Islet precursor cell (in vitro differentiated cells): ENCODE results near the gene UBL7.
"Not testable (repeated sequence)": the region's sequence is repeated elsewhere in the genome, so short reads cannot be mapped to it uniquely, and the experiment has no call there.

Source experiments
- DNase-seq: peaks from one replicate; pipeline ENCODE4 v3.0.0-alpha.2; 2018

Gene UBL7

GRCh38 chr15:74460871-74461846 is at the start of gene UBL7:
Gene UBL7, minus strand, starts transcription at chr15:74461160. Its CDS starts 2,293 bp downstream, at chr15:74458867.
- DNase-seq: peak; percentile 99

GRCh38 chr15:74506515-74506840 is 45.5 kb upstream of the UBL7 start:
- no peak for DNase-seq

- DNase-seq: no peak
Measured at GRCh38 chr15:74505837-74506514, 45.0 kb upstream of the UBL7 start.

GRCh38 chr15:74504836-74505235 is 43.9 kb upstream of the UBL7 start:
- DNase-seq: no peak

GRCh38 chr15:74504418-74504817 is 43.5 kb upstream of the UBL7 start:
- no peak for DNase-seq

- DNase-seq: no peak
Measured at GRCh38 chr15:74502301-74502700, 41.3 kb upstream of the UBL7 start.

GRCh38 chr15:74500401-74500800 is 39.4 kb upstream of the UBL7 start:
- no peak for DNase-seq

- DNase-seq: no peak
Measured at GRCh38 chr15:74499366-74499765, 38.4 kb upstream of the UBL7 start.

- no peak for DNase-seq
Measured at GRCh38 chr15:74497584-74497983, 36.6 kb upstream of the UBL7 start.

GRCh38 chr15:74496648-74497047 is 35.7 kb upstream of the UBL7 start:
- no peak for DNase-seq

GRCh38 chr15:74490339-74490689 is 29.4 kb upstream of the UBL7 start:
- DNase-seq: no peak

GRCh38 chr15:74489518-74490338 is 28.8 kb upstream of the UBL7 start:
- DNase-seq: peak; percentile 74

GRCh38 chr15:74488776-74489175 is 27.8 kb upstream of the UBL7 start:
- DNase-seq: no peak

- DNase-seq: no peak
Measured at GRCh38 chr15:74482661-74483060, 21.7 kb upstream of the UBL7 start.

GRCh38 chr15:74480364-74480763 is 19.4 kb upstream of the UBL7 start:
- not testable (repeated sequence) for DNase-seq

GRCh38 chr15:74471621-74472020 is 10.7 kb upstream of the UBL7 start:
- DNase-seq: not testable (repeated sequence)

- no peak for DNase-seq
Measured at GRCh38 chr15:74470631-74471395, 9.9 kb upstream of the UBL7 start.

GRCh38 chr15:74468341-74469032 is 7.5 kb upstream of the UBL7 start:
- DNase-seq: no peak

- no peak for DNase-seq
Measured at GRCh38 chr15:74466570-74466969, 5.6 kb upstream of the UBL7 start.

- DNase-seq: no peak
Measured at GRCh38 chr15:74464897-74465296, 3.9 kb upstream of the UBL7 start.

- DNase-seq: no peak
Measured at GRCh38 chr15:74464216-74464615, 3.3 kb upstream of the UBL7 start.

- no peak for DNase-seq
Measured at GRCh38 chr15:74463634-74464033, 2.7 kb upstream of the UBL7 start.
